H1 (cell line): ENCODE data around the gene PRRT1B. TPM values are rescaled to one million over a fixed set of nuclear protein-coding genes. Genes with fewer than 3 reads are reported as not detected.

Source experiments
- CTCF ChIA-PET: fragments of 300-600 bp; sonication (Branson Sonifier 250); formaldehyde crosslinking; loops from one replicate; lab custom pipeline; 2021; ENCODE audit not compliant: partially characterized antibody; lab: Charles Lee
- POLR2A ChIA-PET: fragments of 300-600 bp; sonication (Branson Sonifier 250); formaldehyde crosslinking; loops from one replicate; lab custom pipeline; 2021; ENCODE audit warnings: inconsistent platforms; ENCODE audit not compliant: partially characterized antibody; lab: Charles Lee
- DNase-seq, 2 experiments: peaks; one replicate each; pipeline versions ENCODE4 v3.0.0 to v3.0.0-alpha.2; 2010 to 2022; ENCODE audit warnings: low spot score in 2 of 2, low read depth in 1 of 2, mixed read lengths in 1 of 2
- FAIRE-seq: peaks from 2 replicates; lab custom pipeline; 2011; peaks lifted over from hg19 to GRCh38; lab: Jason Lieb, UNC
- H2AFZ ChIP-seq: 2 replicates; pipeline ENCODE4 v1.8.1; 2012; ENCODE audit warnings: low read length, inconsistent platforms
- H2AK5ac ChIP-seq: 2 replicates; pipeline ENCODE4 v1.6.1; 2013; ENCODE audit warnings: low read depth, low read length
- H2BK120ac ChIP-seq: replicated peaks from 2 replicates; pipeline ENCODE3; 2013; ENCODE audit warnings: low read depth, low read length, inconsistent platforms
- H2BK12ac ChIP-seq: 2 replicates; pipeline ENCODE4 v1.6.1; 2013; ENCODE audit warnings: low read depth, low read length
- H2BK15ac ChIP-seq: 2 replicates; pipeline ENCODE4 v1.6.1; 2013; ENCODE audit warnings: low read length
- H2BK20ac ChIP-seq: 2 replicates; pipeline ENCODE4 v1.6.1; 2013; ENCODE audit warnings: low read length
- H2BK5ac ChIP-seq: 2 replicates; pipeline ENCODE4 v1.6.1; 2013; ENCODE audit warnings: low read depth, low read length
- H3K14ac ChIP-seq: 2 replicates; pipeline ENCODE4 v1.6.1; 2013; ENCODE audit warnings: inconsistent platforms; ENCODE audit not compliant: insufficient read length
- H3K18ac ChIP-seq: 2 replicates; pipeline ENCODE4 v1.6.1; 2013; ENCODE audit warnings: low read length; ENCODE audit errors: extremely low read depth
- H3K23ac ChIP-seq: 2 replicates; pipeline ENCODE4 v1.6.1; 2013; ENCODE audit warnings: inconsistent platforms; ENCODE audit not compliant: insufficient read length
- H3K23me2 ChIP-seq: 2 replicates; pipeline ENCODE4 v1.6.1; 2013; ENCODE audit warnings: low read depth, low read length
- H3K27ac ChIP-seq: 2 replicates; pipeline ENCODE4 v1.6.1; 2011; ENCODE audit warnings: low read depth, low read length, inconsistent platforms
- H3K27me3 ChIP-seq, 4 experiments: replicated peaks in 1 of 4; 1 replicate in 1 of 4; 2 replicates in 3 of 4; pipeline versions ENCODE4 v1.6.1 to v1.8.1; 2011 to 2013; ENCODE audit warnings: low read length in 3 of 4, mild to moderate bottlenecking in 3 of 4, inconsistent platforms in 2 of 4, mixed read lengths in 2 of 4, moderate library complexity in 1 of 4; ENCODE audit not compliant: control insufficient read depth in 3 of 4, insufficient read depth in 3 of 4; ENCODE audit errors: extremely low read depth in 1 of 4
- H3K36me3 ChIP-seq, 4 experiments: 2 replicates each; pipeline versions ENCODE4 v1.6.1 to v1.8.1; 2011 to 2013; ENCODE audit warnings: mild to moderate bottlenecking in 4 of 4, low read length in 3 of 4, moderate library complexity in 2 of 4, control low read depth in 1 of 4, inconsistent platforms in 1 of 4; ENCODE audit not compliant: insufficient read depth in 4 of 4, control insufficient read depth in 2 of 4
- H3K4ac ChIP-seq: replicated peaks from 2 replicates; pipeline ENCODE3; 2013; ENCODE audit warnings: low read length, low read depth, mixed read lengths, inconsistent platforms; ENCODE audit not compliant: insufficient read length
- H3K4me1 ChIP-seq, 4 experiments: replicated peaks in 1 of 4; 1 replicate in 1 of 4; 2 replicates in 3 of 4; pipeline versions ENCODE4 v1.6.1 to v1.8.1; 2011 to 2013; ENCODE audit warnings: low read length in 3 of 4, inconsistent platforms in 2 of 4, mixed read lengths in 1 of 4; ENCODE audit not compliant: insufficient read depth in 4 of 4, control insufficient read depth in 3 of 4
- H3K4me2 ChIP-seq, 2 experiments: 2 replicates each; pipeline versions ENCODE4 v1.6.1 to v1.8.1; 2011 to 2013; ENCODE audit warnings: low read depth in 2 of 2, low read length in 2 of 2, control low read depth in 1 of 2, inconsistent platforms in 1 of 2, mild to moderate bottlenecking in 1 of 2; ENCODE audit not compliant: insufficient read depth in 1 of 2
- H3K4me3 ChIP-seq, 4 experiments: fragments of 200-600, 300-600 bp in 1 of 4; sonication (generic), shearing (Covaris generic), sonication (Bioruptor Twin) in 1 of 4; 2 replicates each; pipeline versions ENCODE4 v1.5.1 to v1.8.1; 2011 to 2016; ENCODE audit warnings: low read length in 4 of 4, low read depth in 3 of 4, control low read depth in 2 of 4, inconsistent platforms in 2 of 4, mild to moderate bottlenecking in 2 of 4, mixed read lengths in 1 of 4, moderate library complexity in 1 of 4; ENCODE audit not compliant: insufficient read depth in 2 of 4; ENCODE audit errors: extremely low read depth in 1 of 4
- H3K56ac ChIP-seq: replicated peaks from 2 replicates; pipeline ENCODE3; 2013; ENCODE audit warnings: low read depth, mild to moderate bottlenecking, mixed read lengths, low read length, inconsistent platforms; ENCODE audit not compliant: insufficient read length
- H3K79me1 ChIP-seq: 2 replicates; pipeline ENCODE4 v1.6.1; 2013; ENCODE audit warnings: low read depth, low read length, control low read depth
- H3K79me2 ChIP-seq, 2 experiments: 2 replicates each; pipeline versions ENCODE4 v1.6.1 to v1.8.1; 2012 to 2013; ENCODE audit warnings: low read length in 2 of 2, mild to moderate bottlenecking in 2 of 2, inconsistent platforms in 1 of 2; ENCODE audit not compliant: insufficient read depth in 2 of 2, control insufficient read depth in 1 of 2
- H3K9ac ChIP-seq, 4 experiments: replicated peaks in 1 of 4; 1 replicate in 1 of 4; 2 replicates in 3 of 4; pipeline versions ENCODE4 v1.6.1 to v1.8.1; 2011 to 2013; ENCODE audit warnings: low read depth in 3 of 4, low read length in 3 of 4, control low read depth in 2 of 4, mild to moderate bottlenecking in 2 of 4, moderate library complexity in 2 of 4, inconsistent platforms in 1 of 4; ENCODE audit errors: extremely low read depth in 1 of 4
- H3K9me3 ChIP-seq, 2 experiments: 2 replicates each; pipeline versions ENCODE4 v1.6.1 to v1.8.1; 2012 to 2013; ENCODE audit warnings: mild to moderate bottlenecking in 2 of 2, moderate library complexity in 2 of 2, control low read depth in 1 of 2, inconsistent platforms in 1 of 2, low read depth in 1 of 2, low read length in 1 of 2, mixed read lengths in 1 of 2; ENCODE audit not compliant: insufficient read depth in 2 of 2
- H4K20me1 ChIP-seq, 2 experiments: replicated peaks in 1 of 2; 2 replicates each; pipeline versions ENCODE3 to v1.8.1; 2011 to 2013; ENCODE audit warnings: inconsistent platforms in 2 of 2, low read length in 2 of 2, mild to moderate bottlenecking in 1 of 2; ENCODE audit not compliant: insufficient read depth in 2 of 2, control insufficient read depth in 1 of 2
- H4K5ac ChIP-seq: 2 replicates; pipeline ENCODE4 v1.6.1; 2013; ENCODE audit warnings: low read length, low read depth, mixed read lengths, inconsistent platforms; ENCODE audit not compliant: insufficient read length
- H4K8ac ChIP-seq: 2 replicates; pipeline ENCODE4 v1.8.0; 2013; ENCODE audit warnings: mild to moderate bottlenecking, moderate library complexity, low read length, inconsistent platforms; ENCODE audit not compliant: insufficient read depth; ENCODE audit errors: extremely low read depth
- H4K91ac ChIP-seq: replicated peaks from 2 replicates; pipeline ENCODE3; 2013; ENCODE audit warnings: low read length, mixed read lengths, inconsistent platforms; ENCODE audit not compliant: insufficient read length
- CBX5 ChIP-seq: fragments of 300-800, 300-1000 bp; sonication (generic); IDR thresholded peaks from 2 replicates; pipeline ENCODE4 v1.7.1; 2016; ENCODE audit warnings: antibody characterized with exemption, low read length, low read depth
- CEBPB ChIP-seq: IDR thresholded peaks from 2 replicates; pipeline ENCODE4 v1.6.1; 2012; ENCODE audit warnings: low read depth, low read length
- GABPA ChIP-seq: IDR thresholded peaks from 2 replicates; pipeline ENCODE4 v1.6.1; 2011; ENCODE audit warnings: mild to moderate bottlenecking, low read length, moderate library complexity, borderline replicate concordance; ENCODE audit not compliant: insufficient read depth
- MAX ChIP-seq: IDR thresholded peaks from 2 replicates; pipeline ENCODE4 v1.6.1; 2012; ENCODE audit warnings: inconsistent platforms
- POLR2AphosphoS5 ChIP-seq: IDR thresholded peaks from 2 replicates; pipeline ENCODE4 v1.6.1; 2011; ENCODE audit warnings: low read depth, low read length
- RAD21 ChIP-seq, 2 experiments: IDR thresholded peaks in 1 of 2; conservative IDR thresholded peaks in 1 of 2; 2 replicates each; pipeline ENCODE4 v1.6.1; 2011; ENCODE audit warnings: low read depth in 2 of 2, low read length in 2 of 2, improper control_type of control experiment in 1 of 2, inconsistent platforms in 1 of 2, mild to moderate bottlenecking in 1 of 2, moderate library complexity in 1 of 2
- RBBP5 ChIP-seq: IDR thresholded peaks from 2 replicates; pipeline ENCODE4 v1.7.1; 2012; ENCODE audit warnings: low read depth, mild to moderate bottlenecking, inconsistent platforms, low read length, moderate library complexity, borderline replicate concordance
- SIX5 ChIP-seq: IDR thresholded peaks from 2 replicates; pipeline ENCODE4 v1.6.1; 2011; ENCODE audit warnings: mild to moderate bottlenecking, low read depth, low read length
- SP1 ChIP-seq: IDR thresholded peaks from 2 replicates; pipeline ENCODE4 v1.6.1; 2011; ENCODE audit warnings: low read depth, low read length
- TCF12 ChIP-seq: IDR thresholded peaks from 2 replicates; pipeline ENCODE4 v1.6.1; 2011; ENCODE audit warnings: low read depth, mild to moderate bottlenecking, low read length
- WGBS, 2 experiments: shearing (Covaris generic) in 1 of 2; methylation state at CpG; one replicate each; pipeline versions ENCODE4 v1.1.6 to v1.1.7; 2013 to 2015; ENCODE audit warnings: low lambda C conversion rate in 2 of 2, mixed read lengths in 2 of 2, inconsistent platforms in 1 of 2, low coverage in 1 of 2, missing lambda C conversion rate in 1 of 2; ENCODE audit not compliant: insufficient replicate concordance in 2 of 2, insufficient coverage in 1 of 2, insufficient read length in 1 of 2; ENCODE audit errors: extremely low coverage in 1 of 2, missing lambda C conversion rate in 1 of 2; 5-methylcytosine and 5-hydroxymethylcytosine counted together
- polyA plus RNA-seq, 7 experiments: library from polyadenylated mRNA; depleted of rRNA in 3 of 7; stranded (reverse) in 5 of 7; unstranded in 2 of 7; fragments of >200 nt in 5 of 7; fragments of 200-250 nt in 2 of 7; gene quantifications; 1 replicate in 5 of 7; 2 replicates in 1 of 7; 4 replicates in 1 of 7; pipeline versions ENCODE4 v1.2.1 to v1.2.3, GENCODE V29; 2011 to 2013; ENCODE audit warnings: missing spikeins in 2 of 7, mixed read lengths in 2 of 7
- total RNA-seq: library from RNA; stranded (reverse); fragmentation: NEBNext Ultra II Directional; extraction: Animal tissue kit (Norgen Biotek cat#: 25700); gene quantifications from 2 replicates; pipeline ENCODE4 v1.2.1, GENCODE V29; 2021

PRRT1B gene
- total and polyA plus RNA-seq, 2 of the 8 experiments (the other 6 are each of a cell fraction or from before 2014, with no cell fraction given), result 0.30 to 1.2 TPM

DNA sequence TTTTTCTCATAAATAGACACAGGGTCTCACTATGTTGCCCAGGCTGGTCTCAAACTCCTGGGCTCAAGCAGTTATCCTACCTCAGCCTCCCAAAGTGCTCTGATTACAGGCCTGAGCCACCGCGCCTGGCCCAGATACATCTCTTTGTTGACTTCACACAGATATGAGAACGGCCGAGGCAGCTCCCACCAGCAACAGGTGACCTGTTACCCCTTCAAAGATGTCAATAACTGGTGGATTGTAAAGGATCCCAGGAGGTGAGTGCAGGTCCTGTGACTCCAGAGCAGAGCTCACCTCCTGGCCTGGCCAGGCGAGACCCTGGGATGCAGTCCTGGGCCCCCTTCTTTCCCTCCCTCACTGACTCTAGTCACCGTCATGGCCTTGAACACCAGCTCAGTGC is 33.4 kb upstream of the PRRT1B start:
- no peak for FAIRE-seq
- POLR2A ChIA-PET, result interaction anchor here (1.1 to 3.8 kb wide), 3 partner anchors 11 to 14 kb away, joined by 3 to 24 read pairs (median 4); no protein-coding TSS in a partner anchor
- 90% methylated on average over 6 of the region's 6 CpGs; no CpG with 5 or more reads in 1 of the 2 experiments for WGBS, 2 experiments

More for the DNA sequence above, 33.4 kb upstream of the PRRT1B start:
- H3K4me2 ChIP-seq, result no peak overlapping the region
- H2BK15ac ChIP-seq, result no peak overlapping the region
- no peak overlapping the region for H3K4me3 ChIP-seq
- TF ChIP-seq CBX5 (no peak), SP1 (no peak), RBBP5 (no peak), SIX5 (no peak), TCF12 (no peak), GABPA (no peak), POLR2AphosphoS5 (no peak), RAD21 (IDR thresholded peaks at IDR 0.05 in 1 of 2, conservative IDR thresholded peaks at IDR 0.05 in 1 of 2; ENCODE audit: low read depth in 2 of 2, low read length in 2 of 2) (no peak), CEBPB (no peak), MAX (no peak)
- TF ChIP-seq, all 59 proteins: peak for 0
- Histone ChIP-seq H3K18ac (no peak overlapping the region), H2BK5ac (no peak overlapping the region), H3K23me2 (no peaks in the 10 kb centered on the region), H2AFZ (no peak overlapping the region), H4K91ac (no peak overlapping the region), H3K56ac (no peak overlapping the region), H3K79me1 (no peaks in the 10 kb centered on the region), H3K27me3 (no peaks in the 10 kb centered on the region), H3K14ac (no peak overlapping the region), H3K9me3 (peaks cover 3 to 5% of the 10 kb centered on the region in 2 experiments; a peak in 2 of 4 replicates), H2BK20ac (no peak overlapping the region), H3K4ac (no peak overlapping the region), H2AK5ac (no peak overlapping the region), H4K5ac (no peak overlapping the region), H4K8ac (peak overlapping the region; percentile 21), H3K36me3 (peaks cover 18 to 62% (median 40%) of the 10 kb centered on the region in 4 experiments), H3K23ac (no peak overlapping the region), H2BK120ac (no peak overlapping the region), H3K4me1 (no peaks in the 10 kb centered on the region), H2BK12ac (no peak overlapping the region), H4K20me1 (peaks cover 0 to 4% of the 10 kb centered on the region in 2 experiments), H3K9ac (no peak overlapping the region), H3K79me2 (no peaks in the 10 kb centered on the region), H3K27ac (no peak overlapping the region)
- DNase-seq, result no peak
- CTCF ChIA-PET, result no interaction called here
